SU-DHL-6 (cell line): ENCODE data around the gene CTNNBL1.

ENCODE experiments used
- H2AFZ ChIP-seq: fragments of 200-600 bp; sonication (generic); 2 replicates; pipeline ENCODE4 v1.6.1; 2014; ENCODE audit warnings: low read depth, mild to moderate bottlenecking, moderate library complexity, mixed read lengths, antibody characterized with exemption, low read length; ENCODE audit not compliant: severe bottlenecking
- H3F3A ChIP-seq: fragments of 200-600 bp; shearing (Covaris generic); 2 replicates; pipeline ENCODE4 v1.6.0; 2016; ENCODE audit warnings: antibody characterized with exemption, mild to moderate bottlenecking; ENCODE audit not compliant: insufficient read depth
- H3K27ac ChIP-seq: fragments of 200-600 bp; sonication (generic); 2 replicates; pipeline ENCODE4 v1.5.1; 2016; ENCODE audit warnings: low read depth, mild to moderate bottlenecking, low read length, moderate library complexity, mixed read lengths
- H3K27me3 ChIP-seq: fragments of 200-600 bp; sonication (generic), shearing (Covaris generic); 2 replicates; pipeline ENCODE4 v1.6.0; 2014; ENCODE audit warnings: mild to moderate bottlenecking, low read length
- H3K36me3 ChIP-seq: fragments of 200-600 bp; sonication (generic); 2 replicates; pipeline ENCODE4 v1.6.1; 2014; ENCODE audit warnings: mild to moderate bottlenecking, low read length, mixed read lengths
- H3K4me2 ChIP-seq: fragments of 300-600, 200-600 bp; shearing (Covaris generic), sonication (generic); 2 replicates; pipeline ENCODE4 v1.6.0; 2014; ENCODE audit warnings: low read length, low read depth, mild to moderate bottlenecking; ENCODE audit not compliant: poor library complexity, severe bottlenecking
- H3K4me3 ChIP-seq: fragments of 200-600 bp; sonication (generic); 2 replicates; pipeline ENCODE4 v1.5.1; 2014; ENCODE audit warnings: antibody characterized with exemption, low read length, mild to moderate bottlenecking, mixed read lengths; ENCODE audit not compliant: insufficient read depth, poor library complexity, severe bottlenecking
- H3K79me2 ChIP-seq: fragments of 200-600 bp; sonication (generic); 2 replicates; pipeline ENCODE4 v1.6.1; 2014; ENCODE audit warnings: mild to moderate bottlenecking, low read length, moderate library complexity; ENCODE audit not compliant: insufficient read depth
- H3K9ac ChIP-seq: fragments of 200-600 bp; sonication (generic); 2 replicates; pipeline ENCODE4 v1.7.0; 2014; ENCODE audit warnings: mild to moderate bottlenecking, low read length
- H3K9me2 ChIP-seq: fragments of 200-600 bp; sonication (generic); replicated peaks from 2 replicates; pipeline ENCODE4 v1.6.1; 2014; ENCODE audit warnings: low read length; ENCODE audit not compliant: insufficient read depth
- H3K9me3 ChIP-seq: fragments of 200-600 bp; sonication (generic); 2 replicates; pipeline ENCODE4 v1.6.1; 2014; ENCODE audit warnings: low read length, mixed read lengths; ENCODE audit not compliant: insufficient read depth
- H4K20me1 ChIP-seq: fragments of 200-600 bp; sonication (generic); 2 replicates; pipeline ENCODE4 v1.6.1; 2014; ENCODE audit warnings: low read depth, mild to moderate bottlenecking, antibody characterized with exemption, low read length, moderate library complexity, mixed read lengths
- EZH2phosphoT487 ChIP-seq: fragments of 200-600 bp; sonication (generic), shearing (Covaris generic); conservative IDR thresholded peaks from 2 replicates; pipeline ENCODE4 v1.6.1; 2018; ENCODE audit warnings: mild to moderate bottlenecking, antibody characterized with exemption, low read length, moderate library complexity, mixed read lengths
- TF ChIP-seq, protein P1 (sequence below): fragments of 200-600 bp; sonication (generic); IDR thresholded peaks from one replicate; pipeline ENCODE4 v1.5.1; 2017; ENCODE audit warnings: antibody characterized with exemption, mild to moderate bottlenecking, low read length, moderate library complexity; ENCODE audit not compliant: insufficient read depth, poor library complexity, severe bottlenecking

Gene CTNNBL1

DNA sequence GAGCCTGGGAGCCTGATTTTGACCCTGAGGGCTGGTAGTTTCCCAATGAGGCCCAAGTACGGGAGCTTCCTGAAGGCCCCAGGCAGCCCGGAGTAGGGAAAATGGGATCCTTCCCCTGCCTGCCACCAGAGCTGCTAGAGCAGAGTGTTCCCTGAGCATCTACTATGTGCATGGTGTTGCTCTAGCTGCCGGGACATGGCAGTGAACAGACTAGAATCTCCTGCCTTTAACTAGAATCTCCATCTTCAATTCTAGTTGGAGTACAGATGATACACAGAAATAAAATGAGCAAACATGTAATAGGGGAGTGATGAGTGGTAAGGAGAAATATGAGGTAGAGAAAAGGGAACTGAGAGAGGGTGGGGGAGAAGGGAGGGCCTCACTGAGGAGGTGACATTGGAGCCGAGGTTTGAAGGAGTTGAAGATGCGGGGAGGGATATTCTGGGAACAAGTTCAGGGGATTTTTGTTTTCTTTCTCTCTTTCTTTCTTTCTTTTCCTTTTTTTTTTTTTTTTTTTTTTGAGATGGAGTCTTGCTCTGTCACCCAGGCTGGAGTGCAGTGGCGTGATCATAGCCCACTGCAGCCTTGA is 227.6 kb downstream of the CTNNBL1 start:
- Histone ChIP-seq H3K27ac (no peak overlapping the region), H3K9me2 (no peaks in the 10 kb centered on the region), H3K27me3 (no peaks in the 10 kb centered on the region), H3F3A (no peaks in the 10 kb centered on the region), H3K9me3 (no peaks in the 10 kb centered on the region), H3K36me3 (no peaks in the 10 kb centered on the region), H3K4me2 (no peak overlapping the region), H4K20me1 (no peaks in the 10 kb centered on the region), H3K9ac (no peak overlapping the region), H3K79me2 (no peaks in the 10 kb centered on the region), H2AFZ (no peak overlapping the region), H3K4me3 (no peak overlapping the region)
- no peak for TF ChIP-seq EZH2phosphoT487
- TF ChIP-seq, protein P1, sequence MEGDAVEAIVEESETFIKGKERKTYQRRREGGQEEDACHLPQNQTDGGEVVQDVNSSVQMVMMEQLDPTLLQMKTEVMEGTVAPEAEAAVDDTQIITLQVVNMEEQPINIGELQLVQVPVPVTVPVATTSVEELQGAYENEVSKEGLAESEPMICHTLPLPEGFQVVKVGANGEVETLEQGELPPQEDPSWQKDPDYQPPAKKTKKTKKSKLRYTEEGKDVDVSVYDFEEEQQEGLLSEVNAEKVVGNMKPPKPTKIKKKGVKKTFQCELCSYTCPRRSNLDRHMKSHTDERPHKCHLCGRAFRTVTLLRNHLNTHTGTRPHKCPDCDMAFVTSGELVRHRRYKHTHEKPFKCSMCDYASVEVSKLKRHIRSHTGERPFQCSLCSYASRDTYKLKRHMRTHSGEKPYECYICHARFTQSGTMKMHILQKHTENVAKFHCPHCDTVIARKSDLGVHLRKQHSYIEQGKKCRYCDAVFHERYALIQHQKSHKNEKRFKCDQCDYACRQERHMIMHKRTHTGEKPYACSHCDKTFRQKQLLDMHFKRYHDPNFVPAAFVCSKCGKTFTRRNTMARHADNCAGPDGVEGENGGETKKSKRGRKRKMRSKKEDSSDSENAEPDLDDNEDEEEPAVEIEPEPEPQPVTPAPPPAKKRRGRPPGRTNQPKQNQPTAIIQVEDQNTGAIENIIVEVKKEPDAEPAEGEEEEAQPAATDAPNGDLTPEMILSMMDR: no peak
